Sigmoid colon (tissue), 7 donors: ENCODE measurements around the gene CORO1A. TPM values are rescaled to one million over a fixed set of nuclear protein-coding genes. Genes with fewer than 3 reads are reported as not detected.

ENCODE experiments used
- DNase-seq: peaks from one replicate; pipeline ENCODE4 v3.0.0-alpha.2; 2019
- H3K27ac ChIP-seq, 4 donors: fragments of 200-600 bp; sonication (generic); one replicate each; pipeline ENCODE4 v1.5.1; 2016 to 2019; ENCODE audit warnings: mild to moderate bottlenecking in 1 of 4
- H3K27me3 ChIP-seq, 3 donors: fragments of 200-600 bp; sonication (generic); one replicate each; pipeline ENCODE4 v1.5.1; 2019; ENCODE audit warnings: mild to moderate bottlenecking in 1 of 3
- H3K36me3 ChIP-seq, 4 donors: fragments of 200-600 bp; sonication (generic); one replicate each; pipeline ENCODE4 v1.5.1; 2016 to 2019
- H3K4me1 ChIP-seq, 4 donors: fragments of 200-600 bp; sonication (generic); one replicate each; pipeline ENCODE4 v1.5.1; 2017 to 2019
- H3K4me3 ChIP-seq, 4 donors: fragments of 200-600 bp; sonication (generic); one replicate each; pipeline ENCODE4 v1.5.1; 2017 to 2019; ENCODE audit warnings: mild to moderate bottlenecking in 2 of 4, moderate library complexity in 1 of 4
- H3K9me3 ChIP-seq, 4 donors: fragments of 200-600 bp in 3 of 4; sonication (generic) in 3 of 4; one replicate each; pipeline versions ENCODE4 v1.5.1 to v1.6.1; 2013 to 2019
- CTCF ChIP-seq, 4 experiments: fragments of 450-650 bp in 3 of 4; fragments of 200-600 bp in 1 of 4; IDR thresholded peaks; one replicate each; pipeline ENCODE4 v1.5.1; 2016 to 2019; ENCODE audit warnings: antibody characterized with exemption in 4 of 4, mild to moderate bottlenecking in 3 of 4, moderate library complexity in 2 of 4
- EP300 ChIP-seq, 4 donors: sonication (generic); formaldehyde crosslinking; IDR thresholded peaks; one replicate each; pipeline ENCODE4 v1.6.1; 2017; ENCODE audit warnings: antibody characterized with exemption in 4 of 4
- POLR2A ChIP-seq, 2 donors: fragments of 450-650 bp; IDR thresholded peaks; one replicate each; pipeline ENCODE4 v1.6.1; 2016; ENCODE audit warnings: antibody characterized with exemption in 2 of 2, mild to moderate bottlenecking in 2 of 2, moderate library complexity in 2 of 2
- POLR2AphosphoS5 ChIP-seq, 4 donors: sonication (generic); formaldehyde crosslinking; IDR thresholded peaks; one replicate each; pipeline ENCODE4 v1.6.1; 2017; ENCODE audit warnings: antibody characterized with exemption in 4 of 4
- WGBS, 2 donors: extraction: QIAGEN DNeasy Blood & Tissue Kit; methylation state at CpG; one replicate each; pipeline ENCODE4 v1.1.7; 2013; 5-methylcytosine and 5-hydroxymethylcytosine counted together
- intact Hi-C: fragments of 100-400 bp; cut with DNase I; formaldehyde crosslinking; loops from one replicate; pipeline ENCODE4 v1.15.1; 2023
- polyA plus RNA-seq, 3 donors: library from polyadenylated mRNA; stranded (reverse); fragments of 200-250 nt; gene quantifications; one replicate each; pipeline ENCODE4 v1.2.3, GENCODE V29; 2013
- total RNA-seq, 4 donors: library from RNA; depleted of rRNA; stranded (reverse); fragments of >200 nt; gene quantifications; one replicate each; pipeline ENCODE4 v1.1.0, GENCODE V29; 2016
- donor health status: healthy with polysubstance abuse.
- donor health status: Bipolar disorder and iron deficiency.
- donor health status: healthy.

CORO1A gene
- total and polyA plus RNA-seq, 7 donors: 14.7 to 309 (median 28.0) TPM

GRCh38 chr16:30151091-30151490, 32.3 kb upstream of the CORO1A start:
- no peak for DNase-seq
- no peaks in the 10 kb centered on the region for H3K4me1 ChIP-seq
- H3K27me3 ChIP-seq: no peaks in the 10 kb centered on the region
- H3K4me3 ChIP-seq: no peak overlapping the region
- H3K9me3 ChIP-seq: no peaks in the 10 kb centered on the region
- H3K36me3 ChIP-seq: no peaks in the 10 kb centered on the region
- intact Hi-C loops: no loop called here
- no peak overlapping the region for H3K27ac ChIP-seq
- TF ChIP-seq POLR2AphosphoS5 (IDR thresholded peaks at IDR 0.05) (no peak), CTCF (IDR thresholded peaks at IDR 0.05) (no peak)
- 91 to 94% methylated on average over 7 of the region's 7 CpGs for WGBS, 2 donors

DNA sequence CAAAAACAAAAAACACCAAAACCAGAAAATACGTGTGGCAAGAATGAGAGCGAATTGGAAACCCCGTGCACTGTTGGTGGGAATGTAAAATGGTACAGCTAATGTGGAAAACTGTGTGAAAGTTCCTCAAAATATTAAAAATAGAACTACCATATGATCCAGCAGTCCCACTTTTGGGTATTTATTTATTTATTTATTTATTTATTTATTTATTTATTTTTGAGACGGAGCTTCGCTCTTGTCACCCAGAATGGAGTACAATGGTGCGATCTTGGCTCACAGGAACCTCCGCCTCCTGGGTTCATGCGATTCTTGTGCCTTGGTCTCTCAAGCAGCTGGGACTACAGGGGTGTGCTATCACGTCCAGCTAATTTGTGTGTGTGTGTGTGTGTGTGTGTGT, 30.9 kb upstream of the CORO1A start:
- DNase-seq: no peak
- Histone ChIP-seq H3K4me1 (no peaks in the 10 kb centered on the region), H3K9me3 (no peaks in the 10 kb centered on the region), H3K4me3 (no peak overlapping the region), H3K27ac (no peak overlapping the region), H3K27me3 (no peaks in the 10 kb centered on the region), H3K36me3 (no peaks in the 10 kb centered on the region)
- 96 to 97% methylated on average over 9 of the region's 9 CpGs for WGBS, 2 donors
- intact Hi-C loops: no loop called here
- no peak for TF ChIP-seq EP300 (IDR thresholded peaks at IDR 0.05)
- TF ChIP-seq POLR2AphosphoS5 (IDR thresholded peaks at IDR 0.05): no peak
- no peak for TF ChIP-seq CTCF (IDR thresholded peaks at IDR 0.05)
- TF ChIP-seq POLR2A (IDR thresholded peaks at IDR 0.05): no peak

DNA sequence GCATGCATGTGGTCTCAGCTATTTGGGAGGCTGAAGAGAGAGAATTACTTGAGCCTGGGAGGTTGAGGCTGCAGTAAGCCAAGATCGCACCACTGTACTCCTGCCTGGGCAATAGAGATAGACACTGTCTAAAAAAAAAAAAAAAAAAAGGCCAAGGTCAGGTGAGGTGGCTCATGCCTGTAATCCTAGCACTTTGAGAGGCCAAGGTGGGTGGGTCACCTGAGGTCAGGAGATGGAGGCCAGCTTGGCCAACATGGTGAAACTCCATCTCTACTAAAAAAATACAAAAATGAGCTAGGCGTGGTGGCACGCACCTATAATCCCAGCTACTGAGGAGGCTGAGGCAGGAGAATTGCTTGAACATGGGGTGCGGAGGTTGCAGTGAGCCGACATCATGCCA, 28.2 kb upstream of the CORO1A start:
- Histone ChIP-seq H3K36me3 (no peaks in the 10 kb centered on the region), H3K27ac (no peak overlapping the region), H3K4me3 (no peak overlapping the region), H3K27me3 (no peaks in the 10 kb centered on the region), H3K4me1 (no peaks in the 10 kb centered on the region), H3K9me3 (no peaks in the 10 kb centered on the region)
- no peak for DNase-seq
- WGBS, 2 donors: 95 to 98% methylated on average over 5 of the region's 5 CpGs
- intact Hi-C loops: no loop called here
- TF ChIP-seq EP300 (IDR thresholded peaks at IDR 0.05): no peak
- no peak for TF ChIP-seq POLR2A (IDR thresholded peaks at IDR 0.05)
- no peak for TF ChIP-seq CTCF (IDR thresholded peaks at IDR 0.05)
- no peak for TF ChIP-seq POLR2AphosphoS5 (IDR thresholded peaks at IDR 0.05)

- H3K9me3 ChIP-seq: no peaks in the 10 kb centered on the region
- H3K27ac ChIP-seq: no peak overlapping the region
- H3K27me3 ChIP-seq: no peaks in the 10 kb centered on the region
- intact Hi-C loops: no loop called here
- 67 to 83% methylated on average over 1 of the region's 1 CpG for WGBS, 2 donors
- no peak for TF ChIP-seq POLR2A (IDR thresholded peaks at IDR 0.05)
- no peak for TF ChIP-seq POLR2AphosphoS5 (IDR thresholded peaks at IDR 0.05)
- TF ChIP-seq EP300 (IDR thresholded peaks at IDR 0.05): no peak
- no peak for TF ChIP-seq CTCF (IDR thresholded peaks at IDR 0.05)
- no peaks in the 10 kb centered on the region for H3K4me1 ChIP-seq
- DNase-seq: no peak
- no peaks in the 10 kb centered on the region for H3K36me3 ChIP-seq
- H3K4me3 ChIP-seq: no peak overlapping the region
Measured at GRCh38 chr16:30157214-30157613, 26.2 kb upstream of the CORO1A start.

DNA sequence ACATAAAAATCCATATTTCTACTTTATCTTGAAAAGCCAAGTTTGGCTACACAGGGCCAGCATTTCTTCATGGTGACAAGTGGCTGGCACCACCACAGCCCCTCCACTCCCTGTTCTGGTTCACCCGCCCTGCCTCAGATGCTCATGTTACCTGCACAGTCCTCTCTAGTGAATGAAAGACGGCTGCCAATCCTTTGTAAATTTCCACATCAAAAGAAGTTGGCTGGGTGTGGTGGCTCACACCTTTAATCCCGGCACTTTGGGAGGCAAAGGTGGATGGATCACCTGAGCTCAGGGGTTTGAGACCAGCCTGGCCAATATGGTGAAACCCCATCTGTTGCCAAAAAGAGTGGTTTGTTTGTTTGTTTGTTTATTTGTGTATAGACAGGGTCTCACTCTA, 19.9 kb upstream of the CORO1A start:
- intact Hi-C loops: no loop called here
- Histone ChIP-seq H3K4me1 (no peaks in the 10 kb centered on the region), H3K27ac (no peak overlapping the region), H3K4me3 (no peak overlapping the region), H3K9me3 (no peaks in the 10 kb centered on the region), H3K27me3 (no peaks in the 10 kb centered on the region), H3K36me3 (no peaks in the 10 kb centered on the region)
- TF ChIP-seq POLR2AphosphoS5 (IDR thresholded peaks at IDR 0.05) (no peak), POLR2A (IDR thresholded peaks at IDR 0.05) (no peak), CTCF (IDR thresholded peaks at IDR 0.05) (no peak), EP300 (IDR thresholded peaks at IDR 0.05) (no peak)
- WGBS, 2 donors: 61 to 76% methylated on average over 3 of the region's 3 CpGs
- DNase-seq: no peak
